Measurements from ENCODE around the gene SNX25.
"Not testable (repeated sequence)": the region's sequence is repeated elsewhere in the genome, so short reads cannot be mapped to it uniquely, and the experiment has no call there.

SNX25 gene

GRCh38 chr4:185205073-185205472, 4.3 kb upstream of the SNX25 start:
- DNase-seq: not testable (repeated sequence)

- no peak for DNase-seq
These were observed 3.6 kb upstream of the SNX25 start for GRCh38 chr4:185205697-185206342.

- DNase-seq: no peak
These were observed 1.9 kb upstream of the SNX25 start for GRCh38 chr4:185207466-185207865.

GRCh38 chr4:185209852-185210101, 379 bp downstream of the SNX25 start:
- DNase-seq: not testable (repeated sequence)

GRCh38 chr4:185210102-185210981, 944 bp downstream of the SNX25 start:
- no peak for DNase-seq

- no peak for DNase-seq
These were observed 1.6 kb downstream of the SNX25 start for GRCh38 chr4:185211035-185211434.

- DNase-seq: no peak
These were observed 2.2 kb downstream of the SNX25 start for GRCh38 chr4:185211641-185212040.

- no peak for DNase-seq
These were observed 3.2 kb downstream of the SNX25 start for GRCh38 chr4:185212581-185212980.

- no peak for DNase-seq
These were observed 4.5 kb downstream of the SNX25 start for GRCh38 chr4:185213877-185214276.

GRCh38 chr4:185215261-185215660, 5.9 kb downstream of the SNX25 start:
- DNase-seq: no peak

GRCh38 chr4:185217408-185217975, 8.1 kb downstream of the SNX25 start:
- no peak for DNase-seq

GRCh38 chr4:185218312-185218711, 8.9 kb downstream of the SNX25 start:
- DNase-seq: no peak

GRCh38 chr4:185219551-185220344, 10.3 kb downstream of the SNX25 start:
- no peak for DNase-seq

- no peak for DNase-seq
These were observed 12.1 kb downstream of the SNX25 start for GRCh38 chr4:185221491-185221890.

- DNase-seq: no peak
These were observed 12.5 kb downstream of the SNX25 start for GRCh38 chr4:185221912-185222311.

- no peak for DNase-seq
These were observed 13.2 kb downstream of the SNX25 start for GRCh38 chr4:185222598-185222997.

GRCh38 chr4:185224597-185224996, 15.2 kb downstream of the SNX25 start:
- DNase-seq: no peak

- no peak for DNase-seq
These were observed 16.5 kb downstream of the SNX25 start for GRCh38 chr4:185225940-185226339.

GRCh38 chr4:185227131-185227551, 17.7 kb downstream of the SNX25 start:
- no peak for DNase-seq

- no peak for DNase-seq
These were observed 18.4 kb downstream of the SNX25 start for GRCh38 chr4:185227713-185228278.

GRCh38 chr4:185229021-185229818, 19.8 kb downstream of the SNX25 start:
- DNase-seq: no peak

GRCh38 chr4:185232370-185232769, 23.0 kb downstream of the SNX25 start:
- DNase-seq: no peak

All from NCI-H187 treated with DMSO at 0.1 percent for 48 hours (cell line).